BLaER1 (cell line): ENCODE data around the gene PIK3C2A.

Source experiments
- H3K27ac ChIP-seq: shearing (Covaris generic); formaldehyde crosslinking; 2 replicates; pipeline ENCODE4 v1.8.1; 2022
- H3K27me3 ChIP-seq: shearing (Covaris generic); formaldehyde crosslinking; 2 replicates; pipeline ENCODE4 v1.8.1; 2022
- H3K36me3 ChIP-seq: shearing (Covaris generic); formaldehyde crosslinking; 2 replicates; pipeline ENCODE4 v1.8.1; 2022
- H3K4me1 ChIP-seq: shearing (Covaris generic); formaldehyde crosslinking; 2 replicates; pipeline ENCODE4 v1.8.1; 2022
- H3K4me2 ChIP-seq: shearing (Covaris generic); formaldehyde crosslinking; 2 replicates; pipeline ENCODE4 v1.8.1; 2022
- H3K4me3 ChIP-seq: shearing (Covaris generic); formaldehyde crosslinking; 2 replicates; pipeline ENCODE4 v1.8.1; 2022
- H3K9ac ChIP-seq: shearing (Covaris generic); formaldehyde crosslinking; 2 replicates; pipeline ENCODE4 v1.8.1; 2022
- H3K9me3 ChIP-seq: shearing (Covaris generic); formaldehyde crosslinking; 2 replicates; pipeline ENCODE4 v1.8.1; 2022
- H4K20me1 ChIP-seq: shearing (Covaris generic); formaldehyde crosslinking; 2 replicates; pipeline ENCODE4 v1.8.1; 2022
- Cebpa-rat ChIP-seq: shearing (Covaris generic); IDR thresholded peaks from 2 replicates; pipeline ENCODE4 v1.8.1; 2022

PIK3C2A gene

GRCh38 chr11:17162376-17162775 lies 45.4 kb downstream of the PIK3C2A start:
- Histone ChIP-seq H3K27ac (no peak overlapping the region), H3K4me3 (no peak overlapping the region), H3K27me3 (no peaks in the 10 kb centered on the region), H4K20me1 (peaks cover 26% of the 10 kb centered on the region; the same call in 1 of the 2 replicates), H3K9me3 (no peaks in the 10 kb centered on the region), H3K4me2 (peak overlapping the region; percentile 25), H3K9ac (no peak overlapping the region), H3K36me3 (peaks cover 24% of the 10 kb centered on the region), H3K4me1 (peaks cover 25% of the 10 kb centered on the region)
- TF ChIP-seq Cebpa-rat, result no peak

GRCh38 chr11:17161515-17161914 lies 46.3 kb downstream of the PIK3C2A start:
- H3K27me3 ChIP-seq, result no peaks in the 10 kb centered on the region
- H3K9ac ChIP-seq, result no peak overlapping the region
- peaks cover 16% of the 10 kb centered on the region; the same call in 1 of the 2 replicates for H3K36me3 ChIP-seq
- H3K4me2 ChIP-seq, result peak overlapping the region; percentile 25
- peaks cover 26% of the 10 kb centered on the region; the same call in 1 of the 2 replicates for H4K20me1 ChIP-seq
- no peaks in the 10 kb centered on the region for H3K9me3 ChIP-seq
- no peak overlapping the region for H3K4me3 ChIP-seq
- H3K27ac ChIP-seq, result no peak overlapping the region
- H3K4me1 ChIP-seq, result peaks cover 25% of the 10 kb centered on the region
- TF ChIP-seq Cebpa-rat, result no peak

GRCh38 chr11:17159441-17159840 lies 48.3 kb downstream of the PIK3C2A start:
- Histone ChIP-seq H3K4me3 (no peak overlapping the region), H3K4me2 (no peak overlapping the region), H3K9ac (no peak overlapping the region), H3K27ac (no peak overlapping the region), H3K27me3 (no peaks in the 10 kb centered on the region), H4K20me1 (peaks cover 18% of the 10 kb centered on the region; the same call in 1 of the 2 replicates), H3K9me3 (no peaks in the 10 kb centered on the region), H3K4me1 (peaks cover 29% of the 10 kb centered on the region), H3K36me3 (peaks cover 16% of the 10 kb centered on the region; the same call in 1 of the 2 replicates)
- TF ChIP-seq Cebpa-rat, result no peak
